Cardiac fibroblast (primary cell): Measurements from ENCODE around the gene LGSN.
A peak's percentile ranks its signal among the peaks of the same experiment; 100 is the strongest.
"Not testable (repeated sequence)": the region's sequence is repeated elsewhere in the genome, so short reads cannot be mapped to it uniquely, and the experiment has no call there.

ENCODE experiments used
- DNase-seq, 2 donors: peaks; one replicate each; pipeline versions ENCODE4 v3.0.0 to v3.0.0-alpha.2; 2010; ENCODE audit warnings: low read depth in 2 of 2
- H3K4me3 ChIP-seq, 2 donors: replicated peaks in 1 of 2; 1 replicate in 1 of 2; 2 replicates in 1 of 2; pipeline ENCODE4 v1.5.1; 2011; ENCODE audit warnings: low read depth in 2 of 2, low read length in 2 of 2, mild to moderate bottlenecking in 2 of 2, moderate library complexity in 1 of 2
- TF ChIP-seq, protein P1 (sequence below): IDR thresholded peaks from one replicate; pipeline ENCODE4 v1.5.1; 2011; ENCODE audit warnings: low read depth, mild to moderate bottlenecking, low read length, inconsistent platforms

The LGSN gene

DNA sequence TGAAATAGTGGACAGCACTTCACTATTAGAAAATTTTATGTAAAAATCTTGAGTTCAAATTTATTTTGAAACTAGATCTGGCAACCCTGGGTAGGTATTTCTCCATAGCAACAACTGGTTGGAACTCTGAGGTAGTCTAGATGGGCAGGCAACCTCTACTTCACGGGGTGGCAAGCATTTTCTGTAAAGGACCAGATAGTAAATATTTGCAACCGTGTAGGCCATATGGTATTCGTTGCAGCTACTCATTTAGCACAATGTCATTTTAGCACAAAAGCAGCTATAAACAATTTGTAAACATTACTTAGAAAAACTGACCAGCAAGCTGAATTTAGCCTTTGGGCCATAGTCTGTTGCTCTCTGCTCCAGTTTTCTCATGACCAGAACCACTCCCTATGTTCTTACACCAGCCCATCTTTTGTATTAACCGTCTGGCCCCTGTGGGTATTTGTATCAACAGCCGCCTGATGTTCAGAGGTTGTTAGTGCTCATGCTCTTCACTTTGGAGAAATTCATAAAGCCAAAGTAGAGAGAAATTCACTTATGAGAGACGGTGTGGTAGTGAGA, 29.2 kb downstream of the LGSN start:
- no peak overlapping the region for H3K4me3 ChIP-seq
- DNase-seq, result no peak
- TF ChIP-seq, protein P1, sequence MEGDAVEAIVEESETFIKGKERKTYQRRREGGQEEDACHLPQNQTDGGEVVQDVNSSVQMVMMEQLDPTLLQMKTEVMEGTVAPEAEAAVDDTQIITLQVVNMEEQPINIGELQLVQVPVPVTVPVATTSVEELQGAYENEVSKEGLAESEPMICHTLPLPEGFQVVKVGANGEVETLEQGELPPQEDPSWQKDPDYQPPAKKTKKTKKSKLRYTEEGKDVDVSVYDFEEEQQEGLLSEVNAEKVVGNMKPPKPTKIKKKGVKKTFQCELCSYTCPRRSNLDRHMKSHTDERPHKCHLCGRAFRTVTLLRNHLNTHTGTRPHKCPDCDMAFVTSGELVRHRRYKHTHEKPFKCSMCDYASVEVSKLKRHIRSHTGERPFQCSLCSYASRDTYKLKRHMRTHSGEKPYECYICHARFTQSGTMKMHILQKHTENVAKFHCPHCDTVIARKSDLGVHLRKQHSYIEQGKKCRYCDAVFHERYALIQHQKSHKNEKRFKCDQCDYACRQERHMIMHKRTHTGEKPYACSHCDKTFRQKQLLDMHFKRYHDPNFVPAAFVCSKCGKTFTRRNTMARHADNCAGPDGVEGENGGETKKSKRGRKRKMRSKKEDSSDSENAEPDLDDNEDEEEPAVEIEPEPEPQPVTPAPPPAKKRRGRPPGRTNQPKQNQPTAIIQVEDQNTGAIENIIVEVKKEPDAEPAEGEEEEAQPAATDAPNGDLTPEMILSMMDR, result no peak

DNA sequence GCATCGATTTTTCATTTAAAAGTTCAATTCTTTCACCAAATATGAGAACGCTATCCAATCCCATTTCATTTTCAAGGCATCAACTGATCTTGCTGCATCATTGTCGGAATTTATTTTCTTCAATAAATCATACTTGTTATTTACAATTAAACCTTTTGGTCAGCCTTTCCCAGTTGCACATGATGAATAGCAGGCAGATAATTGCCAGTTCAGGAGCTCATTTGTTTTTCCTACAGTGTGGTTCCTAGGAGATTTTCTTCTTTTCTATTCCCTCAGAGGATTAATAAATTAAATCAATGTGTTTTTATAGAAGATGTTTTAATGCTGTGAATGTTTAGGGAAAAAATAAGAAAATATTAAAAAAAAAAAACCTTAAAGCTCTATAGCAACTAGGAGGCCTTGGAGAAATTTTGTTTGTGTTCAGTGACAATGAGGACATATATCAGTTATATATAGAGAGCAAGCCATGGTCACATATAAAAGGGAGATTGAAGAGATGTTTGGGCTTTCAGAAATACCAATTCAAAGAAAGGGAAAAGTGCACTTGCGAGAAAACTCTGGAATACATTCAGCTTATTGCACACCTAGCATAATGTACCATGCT, 30.4 kb downstream of the LGSN start:
- DNase-seq, result no peak
- TF ChIP-seq, protein P1, result no peak
- no peak overlapping the region for H3K4me3 ChIP-seq

DNA sequence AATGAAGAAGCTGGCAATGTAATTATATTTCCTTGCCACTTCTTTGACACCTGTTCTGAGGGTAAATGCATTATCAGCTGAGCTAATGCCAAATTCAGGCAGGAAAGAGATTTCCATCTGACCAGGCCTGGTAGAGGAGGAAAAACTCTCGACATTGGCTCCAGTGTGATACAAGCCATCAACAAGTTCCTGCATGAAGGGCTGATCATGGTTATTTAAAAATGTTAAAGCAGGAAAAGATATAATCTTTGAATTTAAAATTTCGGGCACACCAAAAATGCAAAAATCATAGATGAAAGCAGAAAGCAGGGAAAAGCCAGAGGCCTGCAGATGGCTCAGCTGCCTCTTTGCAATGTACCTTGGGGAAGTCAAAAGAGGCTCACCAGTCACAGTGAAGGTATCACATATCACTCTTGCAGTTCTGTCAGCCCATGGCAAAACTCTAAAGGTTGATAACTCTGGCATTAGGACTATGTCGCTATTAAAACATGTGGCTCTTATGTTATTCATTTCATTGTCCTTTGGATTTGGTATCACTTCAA, 39.1 kb downstream of the LGSN start:
- H3K4me3 ChIP-seq, result no peak overlapping the region
- TF ChIP-seq, protein P1, result no peak
- DNase-seq, result no peak

DNA sequence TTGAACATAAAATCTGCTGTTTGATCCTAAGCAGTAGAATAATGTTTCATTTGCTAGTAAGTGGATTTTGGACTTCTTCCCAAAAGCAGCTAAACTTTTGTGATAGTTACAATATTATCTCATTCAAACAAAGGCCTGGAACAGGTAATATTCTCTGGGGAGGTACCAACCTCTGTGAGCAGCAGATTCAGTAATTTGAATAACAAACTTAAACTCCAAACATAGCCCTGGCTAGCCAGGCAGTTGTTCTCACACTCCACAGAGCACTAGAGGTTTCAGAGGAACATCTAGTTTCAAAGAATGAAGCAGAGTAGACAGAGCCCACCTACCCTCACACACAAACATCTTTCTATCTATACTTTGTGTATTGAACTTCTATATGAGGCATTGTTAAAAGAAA, 40.9 kb downstream of the LGSN start:
- H3K4me3 ChIP-seq, result no peak overlapping the region
- TF ChIP-seq, protein P1, result no peak
- DNase-seq, result no peak

DNA sequence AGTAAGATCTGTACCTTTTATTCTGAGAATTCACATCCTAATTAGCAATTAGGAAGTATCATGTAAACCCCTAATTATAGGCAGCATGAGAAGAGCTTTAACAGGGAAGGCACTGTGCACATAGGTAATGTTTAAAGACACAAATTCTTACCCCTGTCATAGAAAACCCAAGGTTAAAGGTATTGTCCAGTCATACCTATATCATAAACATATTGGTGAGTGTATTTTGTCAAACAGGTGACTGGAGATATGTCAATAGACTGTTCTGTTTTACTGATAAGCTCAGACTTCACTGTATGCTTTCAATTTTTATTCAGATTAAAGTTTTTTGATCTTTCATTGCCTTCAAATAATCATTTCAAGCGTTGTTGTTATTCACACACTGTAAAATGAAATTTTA, 43.8 kb downstream of the LGSN start:
- TF ChIP-seq, protein P1, result no peak
- H3K4me3 ChIP-seq, result no peak overlapping the region
- DNase-seq, result no peak

DNA sequence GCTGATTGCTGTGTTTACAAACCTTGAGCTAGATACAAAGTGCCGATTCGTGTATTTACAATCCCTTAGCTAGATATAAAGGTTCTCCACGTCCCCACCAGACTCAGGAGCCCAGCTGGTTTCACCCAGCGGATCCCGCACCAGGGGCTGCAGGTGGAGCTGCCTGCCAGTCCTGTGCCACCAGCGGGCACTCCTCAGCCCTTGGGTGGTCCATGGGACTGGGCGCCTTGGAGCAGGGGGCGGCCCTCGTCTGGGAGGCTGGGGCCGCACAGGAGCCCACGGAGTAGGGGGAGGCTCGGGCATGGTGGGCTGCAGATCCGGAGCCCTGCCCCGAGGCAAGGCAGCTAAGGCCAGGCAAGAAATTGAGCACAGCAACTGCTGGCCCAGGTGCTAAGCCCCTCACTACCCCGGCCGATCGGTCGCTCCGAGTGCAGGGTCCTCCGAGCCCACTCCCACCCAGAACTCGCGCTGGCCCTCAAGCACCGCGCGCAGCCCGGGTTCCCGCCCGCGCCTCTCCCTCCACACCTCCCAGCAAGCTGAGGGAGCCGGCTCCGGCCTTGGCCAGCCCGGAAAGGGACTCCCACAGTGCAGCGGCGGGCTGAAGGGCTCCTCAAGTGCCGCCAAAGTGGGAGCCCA, 44.9 kb downstream of the LGSN start:
- H3K4me3 ChIP-seq, DNase-seq: not testable (repeated sequence)

DNA sequence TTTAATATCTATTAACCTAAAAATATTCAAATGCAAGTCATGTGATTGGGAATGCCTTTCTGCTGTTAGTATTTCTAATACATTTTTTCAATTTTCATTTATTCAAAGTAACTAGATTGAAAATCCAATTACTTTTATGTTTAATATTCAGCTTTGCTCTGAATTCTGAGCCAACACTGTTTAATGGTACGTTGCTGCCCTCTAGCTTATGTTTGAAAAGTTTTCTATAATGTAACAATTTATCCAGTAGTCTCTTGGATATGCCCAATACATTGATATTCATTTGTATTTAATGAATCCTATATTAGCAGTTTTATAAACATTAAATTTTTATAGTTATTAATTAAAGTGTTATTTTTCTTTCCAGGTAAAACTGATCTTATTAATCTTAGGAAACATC, 47.4 kb downstream of the LGSN start:
- TF ChIP-seq, protein P1, result peak; percentile 13
- H3K4me3 ChIP-seq, result no peak overlapping the region
- peak; percentile 32 to 46 for DNase-seq
